Hindlimb muscle (tissue), 1 donor: ENCODE results near the gene E2F1. TPM values are rescaled to one million over a fixed set of nuclear protein-coding genes. Genes with fewer than 3 reads are reported as not detected.
"Not testable (repeated sequence)": the region's sequence is repeated elsewhere in the genome, so short reads cannot be mapped to it uniquely, and the experiment has no call there.

Source experiments
- DNase-seq: peaks from one replicate; pipeline ENCODE4 v3.0.0-alpha.2; 2013
- polyA plus RNA-seq: library from polyadenylated mRNA; unstranded; fragments of 120-200 nt; gene quantifications from one replicate; pipeline ENCODE4 v1.2.1, GENCODE V29; 2013; ENCODE audit not compliant: insufficient read length

E2F1 gene
- polyA plus RNA-seq, 1 donor, result 10.2 TPM

DNA sequence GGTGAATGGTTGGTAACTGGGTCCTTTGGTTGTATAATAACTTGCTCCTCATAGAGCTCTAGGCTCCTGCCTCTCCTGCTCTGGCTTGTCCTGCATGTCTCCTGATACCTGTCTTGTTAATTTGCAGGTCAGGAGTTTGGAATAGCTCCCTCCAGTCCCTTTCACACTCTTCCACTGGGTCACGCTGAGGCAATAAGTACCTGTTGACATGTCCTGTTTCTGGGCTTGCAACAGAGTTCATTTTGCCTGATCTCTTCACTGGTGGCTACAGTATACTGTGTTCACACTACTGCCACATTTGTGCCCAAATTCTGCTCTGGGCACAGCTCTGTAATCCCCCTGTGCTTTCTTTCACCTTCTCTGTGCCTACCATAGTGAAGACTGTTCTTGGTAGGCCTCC is 49.4 kb downstream of the E2F1 start:
- no peak for DNase-seq

GRCh38 chr20:33635341-33635740 is 50.8 kb downstream of the E2F1 start:
- DNase-seq, result no peak

GRCh38 chr20:33631910-33632309 is 54.3 kb downstream of the E2F1 start:
- DNase-seq, result not testable (repeated sequence)

DNA sequence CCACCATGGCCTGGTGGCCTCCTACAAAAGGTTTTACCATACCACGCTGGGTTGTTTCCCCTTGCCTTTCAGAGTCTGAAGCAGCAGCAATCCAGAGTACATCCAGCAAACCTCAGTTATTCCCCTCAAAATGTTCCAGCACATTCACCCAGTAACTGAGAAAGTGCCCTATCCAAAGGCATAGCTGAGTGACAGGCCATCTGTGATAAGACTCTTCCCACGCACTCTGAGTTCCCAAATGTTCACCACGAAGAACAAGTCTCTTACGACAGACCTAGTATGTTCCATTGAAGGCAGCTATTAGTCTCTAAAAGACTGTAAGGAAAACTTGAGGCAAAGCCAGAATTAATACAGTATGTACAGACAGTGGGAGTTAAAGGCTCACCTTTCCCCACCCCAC is 55.7 kb downstream of the E2F1 start:
- DNase-seq, result no peak

DNA sequence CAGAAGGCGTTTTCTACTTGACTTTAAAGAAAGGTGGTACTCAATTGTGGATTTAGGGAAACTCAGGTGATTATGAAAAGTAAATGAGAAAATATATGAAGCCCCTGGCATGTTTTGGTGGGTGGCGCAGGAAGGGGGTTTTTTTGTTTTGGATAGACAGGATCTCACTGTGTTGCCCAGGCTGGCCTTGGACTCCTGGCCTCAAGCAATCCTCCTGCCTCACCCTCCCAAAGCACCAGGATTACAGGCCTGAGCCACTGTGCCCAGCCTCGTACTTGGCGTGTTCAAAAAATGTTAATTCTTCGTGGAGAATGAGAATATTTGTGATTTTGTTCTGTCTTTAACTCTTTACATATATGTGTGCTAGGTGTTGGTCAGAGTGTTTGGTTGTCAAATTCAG is 56.2 kb downstream of the E2F1 start:
- DNase-seq, result no peak

DNA sequence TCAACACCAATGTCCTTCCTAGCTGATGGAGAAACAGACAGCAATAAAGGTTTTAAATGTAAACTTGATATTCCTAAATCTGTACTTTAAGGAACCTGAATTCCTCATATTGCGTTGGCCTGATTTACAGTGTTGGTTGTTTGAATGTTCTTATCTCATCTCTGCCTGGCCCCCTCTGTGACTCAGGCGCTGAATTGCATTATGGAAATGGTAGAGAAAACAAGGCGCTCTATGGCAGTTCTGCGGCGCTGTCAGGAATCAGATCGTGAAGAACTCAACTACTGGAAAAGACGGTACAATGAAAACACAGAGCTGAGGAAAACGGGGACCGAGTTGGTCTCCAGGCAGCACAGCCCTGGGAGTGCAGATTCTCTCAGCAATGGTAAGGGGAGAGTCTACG is 56.7 kb downstream of the E2F1 start:
- DNase-seq, result no peak

GRCh38 chr20:33627577-33628216 is 58.5 kb downstream of the E2F1 start:
- DNase-seq, result no peak

- DNase-seq, result no peak
These were observed 60.0 kb downstream of the E2F1 start for GRCh38 chr20:33626190-33626589.

Other genes starting within 250 kb of the E2F1 start
- 36.6 TPM for gene SNTA1, start 242.6 kb downstream of the E2F1 start, polyA plus RNA-seq
- 17.7 TPM for gene CBFA2T2, start 196.3 kb downstream of the E2F1 start, polyA plus RNA-seq
- gene C20orf144, start 24.1 kb downstream of the E2F1 start, polyA plus RNA-seq, result 0.12 TPM
- gene ACTL10, start 19.4 kb downstream of the E2F1 start, polyA plus RNA-seq, result 0.46 TPM
- 32.1 TPM for gene NECAB3, start 12.0 kb downstream of the E2F1 start, polyA plus RNA-seq
- gene PXMP4, start 33.9 kb upstream of the E2F1 start, polyA plus RNA-seq, result 11.1 TPM
- gene ZNF341, start 45.6 kb upstream of the E2F1 start, polyA plus RNA-seq, result 3.6 TPM
- 69.6 TPM for gene CHMP4B, start 125.0 kb upstream of the E2F1 start, polyA plus RNA-seq